Astrocyte (in vitro differentiated cells and primary cell): ENCODE data around the gene AP3S1.

Source experiments
- CTCF ChIP-seq: IDR thresholded peaks from 2 replicates; pipeline ENCODE4 v1.5.1; 2011; ENCODE audit warnings: low read depth, mild to moderate bottlenecking, inconsistent platforms, low read length, moderate library complexity; ENCODE audit not compliant: insufficient read depth
- EZH2 ChIP-seq: IDR thresholded peaks from 2 replicates; pipeline ENCODE4 v1.6.1; 2012; ENCODE audit warnings: mild to moderate bottlenecking, low read length, inconsistent platforms; ENCODE audit not compliant: insufficient read depth

DNA sequence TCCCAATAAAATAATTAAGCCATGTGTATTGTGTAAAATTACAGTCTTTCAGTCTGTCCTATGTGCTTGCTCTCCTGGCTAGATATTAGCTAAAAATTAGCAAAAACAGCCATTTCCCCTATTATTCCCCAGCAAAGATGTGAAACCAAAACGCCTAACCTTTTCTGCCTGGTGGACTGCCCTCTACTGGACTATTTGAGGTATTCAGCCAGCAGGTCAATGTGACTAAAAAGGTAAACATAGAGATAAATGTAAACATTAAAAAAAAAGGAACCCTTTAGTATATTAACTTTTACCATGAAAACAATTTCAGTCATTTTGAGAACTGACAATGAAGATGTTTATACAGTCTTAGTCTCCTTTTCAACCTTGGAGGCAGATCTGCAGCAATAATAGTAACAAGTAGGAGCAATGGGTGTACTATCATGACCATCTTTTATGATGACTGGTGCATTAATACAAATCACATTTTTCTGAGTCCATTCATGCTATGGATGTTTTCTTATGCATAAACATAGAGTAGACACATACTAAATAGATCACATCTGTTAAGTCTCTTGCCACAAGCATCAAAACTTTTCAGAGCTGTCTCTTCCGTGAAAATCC, 10.5 kb upstream of the AP3S1 start:
- TF ChIP-seq EZH2 (no peak), CTCF (peak; percentile 87)
